Dermis microvascular lymphatic vessel endothelial cell (primary cell): ENCODE data around the gene PSMC2. TPM values are rescaled to one million over a fixed set of nuclear protein-coding genes. Genes with fewer than 3 reads are reported as not detected.
A peak's percentile ranks its signal among the peaks of the same experiment; 100 is the strongest.
"Not testable (repeated sequence)": the region's sequence is repeated elsewhere in the genome, so short reads cannot be mapped to it uniquely, and the experiment has no call there.

ENCODE experiments used
- DNase-seq, 2 donors: peaks; one replicate each; pipeline versions ENCODE4 v3.0.0 to v3.0.0-alpha.2; 2010; ENCODE audit warnings: low read depth in 2 of 2
- total RNA-seq: library from RNA; depleted of rRNA; stranded (reverse); fragments of >200 nt; gene quantifications from 2 replicates; pipeline ENCODE4 v1.2.1, GENCODE V29; 2014

PSMC2 gene
- total RNA-seq, 1 donor from 2014 or later, result 159 TPM

DNA sequence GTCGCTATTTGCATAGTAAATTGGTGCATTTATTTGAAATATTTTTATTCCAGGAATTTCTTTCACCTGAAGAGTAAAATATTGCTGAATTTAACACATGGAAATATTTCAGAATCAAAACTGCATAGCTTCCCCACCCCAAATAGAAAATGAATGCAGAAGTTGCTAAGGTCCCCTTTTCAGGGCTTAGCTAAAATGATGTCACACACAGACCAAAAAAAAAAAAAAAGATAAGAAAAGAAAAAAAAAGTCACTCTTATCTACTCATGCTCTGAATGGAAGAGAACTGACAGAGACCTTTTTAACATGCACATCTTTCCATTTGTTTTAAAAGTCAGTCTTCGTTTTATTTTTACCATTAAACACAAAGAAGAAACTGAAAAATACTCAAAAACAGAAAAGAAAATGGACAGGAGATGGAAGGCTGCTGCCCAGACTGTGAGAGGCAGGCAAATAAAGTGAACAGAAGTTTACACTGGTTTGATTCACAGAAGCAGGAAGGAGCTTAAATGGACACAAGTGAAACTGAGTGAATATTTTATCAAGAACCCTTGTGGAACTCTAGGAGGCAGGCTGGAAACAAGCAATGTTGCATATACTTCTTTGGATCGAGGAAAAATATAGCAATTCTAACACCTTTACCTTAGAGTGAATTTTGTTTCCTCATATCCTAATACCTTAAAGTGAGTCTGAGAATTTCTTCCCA, 32.0 kb downstream of the PSMC2 start:
- no peak for DNase-seq

GRCh38 chr7:103380395-103381191, 33.1 kb downstream of the PSMC2 start:
- no peak for DNase-seq

GRCh38 chr7:103381280-103382031, 34.0 kb downstream of the PSMC2 start:
- DNase-seq, result no peak

DNA sequence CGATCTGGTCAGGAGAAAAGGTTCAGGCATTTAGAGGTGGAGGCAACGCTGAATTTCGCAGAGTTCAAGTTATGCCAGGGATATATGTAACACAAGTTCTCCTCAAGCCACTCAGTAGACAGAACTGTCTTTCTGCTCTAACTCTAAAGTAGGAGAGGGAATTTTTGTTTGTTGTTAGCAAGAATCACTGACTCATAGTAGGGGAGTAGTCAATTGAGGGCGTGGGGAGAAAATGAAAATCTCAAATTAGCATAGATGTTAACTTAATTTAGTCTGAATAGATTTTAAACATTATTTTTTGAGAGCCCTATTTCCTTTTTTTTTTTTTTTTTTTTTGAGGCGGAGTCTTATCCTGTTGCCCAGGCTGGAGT, 34.6 kb downstream of the PSMC2 start:
- DNase-seq, result no peak

- no peak for DNase-seq
Observed at GRCh38 chr7:103387242-103387641, 39.8 kb downstream of the PSMC2 start.

DNA sequence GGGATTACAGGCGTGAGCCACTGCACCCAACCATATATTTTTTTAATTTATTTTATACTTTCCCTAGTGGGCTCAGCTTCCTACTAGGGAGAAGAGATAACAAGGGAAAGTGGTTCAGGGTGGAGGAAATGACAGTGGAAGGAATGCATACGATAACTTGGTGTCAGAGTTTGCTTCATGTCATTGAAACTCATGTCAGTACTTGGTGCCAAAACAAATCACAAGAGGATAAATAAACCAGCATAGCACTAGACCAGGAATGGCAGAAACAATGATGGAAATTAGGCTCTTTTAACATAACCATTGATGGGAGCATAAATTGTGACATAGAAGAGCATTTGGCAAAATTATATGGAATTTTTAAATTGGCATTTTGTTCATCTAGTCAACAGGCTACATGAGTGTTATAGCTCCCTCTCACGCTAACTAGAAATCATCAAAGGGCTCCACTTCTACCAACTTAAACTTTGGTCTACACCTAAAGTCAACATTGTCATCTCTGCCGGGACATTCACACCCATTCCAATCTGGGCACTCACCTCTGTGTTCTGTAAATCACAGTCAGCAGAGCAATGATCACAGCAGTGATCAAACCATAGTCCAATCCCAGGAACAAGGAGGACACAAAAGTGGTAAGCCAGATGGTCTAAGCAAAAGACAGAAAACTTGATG, 41.2 kb downstream of the PSMC2 start:
- peak in 1 of 2 donors; percentile 4 for DNase-seq

DNA sequence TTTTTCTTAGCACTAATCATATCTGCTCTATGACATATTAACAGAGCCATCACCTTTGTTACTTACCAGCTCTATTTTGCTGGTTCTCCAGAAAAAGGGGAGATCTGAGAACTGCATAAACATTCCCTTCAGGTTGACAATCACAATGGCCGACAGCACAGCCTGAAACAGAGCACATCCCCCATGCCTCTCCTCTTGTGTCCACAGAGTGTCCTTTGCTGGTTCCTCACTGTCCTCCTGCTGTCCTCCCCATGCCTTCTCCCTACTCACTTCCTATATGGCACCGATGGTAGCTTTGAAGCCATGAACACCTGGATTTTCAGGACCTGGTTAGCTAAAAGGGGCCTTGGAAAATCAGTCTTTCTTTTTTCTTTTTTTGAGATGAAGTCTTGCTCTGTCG, 41.8 kb downstream of the PSMC2 start:
- no peak for DNase-seq

- DNase-seq, result no peak
Observed at GRCh38 chr7:103391150-103391549, 43.7 kb downstream of the PSMC2 start.

DNA sequence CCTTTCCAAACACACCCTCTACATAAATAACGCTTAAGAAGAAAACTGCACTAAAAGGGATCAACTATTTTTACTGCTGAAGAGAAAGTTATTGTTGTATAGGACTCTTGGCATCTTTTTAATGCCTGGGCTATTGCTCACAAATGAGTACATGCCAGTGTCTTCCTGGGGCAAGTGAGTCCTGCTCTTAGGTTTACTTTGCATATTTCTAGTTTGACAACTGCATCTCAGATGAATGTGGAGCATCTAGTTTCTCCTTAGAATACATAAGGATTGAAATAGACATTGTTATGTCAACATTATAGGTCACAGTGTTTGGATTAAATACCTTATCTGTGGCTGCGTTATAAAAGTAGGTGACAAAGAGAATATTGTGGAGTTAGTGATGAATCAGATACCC, 44.5 kb downstream of the PSMC2 start:
- DNase-seq, result no peak

DNA sequence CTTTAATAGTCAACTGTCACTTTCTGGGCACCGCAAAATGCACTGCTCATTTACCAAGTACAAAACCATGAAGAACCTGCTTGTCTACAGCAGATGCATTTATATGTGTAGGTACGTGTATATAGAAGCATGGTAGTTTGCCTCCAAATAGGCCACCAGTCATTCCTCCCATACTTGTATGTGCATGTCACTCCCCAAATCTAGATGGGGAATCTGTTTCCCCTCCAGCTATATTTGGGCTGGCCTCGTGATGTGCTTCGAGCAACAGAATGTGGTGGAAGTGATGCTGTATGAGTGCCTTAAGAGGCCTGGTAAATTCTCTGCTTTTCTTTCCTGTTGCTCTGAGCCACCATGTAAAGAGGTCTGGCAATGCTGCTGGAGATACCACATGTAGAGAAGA, 47.1 kb downstream of the PSMC2 start:
- DNase-seq, result no peak

DNA sequence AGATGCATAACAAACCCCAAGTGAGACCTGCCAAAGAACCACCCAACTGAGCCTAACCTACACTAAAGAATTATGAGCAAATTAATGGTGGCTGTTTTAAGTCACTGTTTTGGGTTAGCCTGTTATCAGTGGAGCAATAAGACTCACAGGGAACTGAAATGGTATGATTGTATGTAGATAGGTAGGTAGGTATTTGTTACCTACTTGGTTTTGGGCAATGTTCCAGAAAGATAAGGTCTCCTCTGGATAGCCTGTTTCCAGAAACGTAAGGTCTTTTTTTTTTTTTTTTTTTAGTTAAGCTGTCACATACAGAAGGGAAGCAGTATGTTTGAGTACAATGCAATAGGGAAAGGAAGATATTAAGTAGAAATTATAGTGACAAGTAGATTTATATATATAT, 47.6 kb downstream of the PSMC2 start:
- DNase-seq, result no peak

DNA sequence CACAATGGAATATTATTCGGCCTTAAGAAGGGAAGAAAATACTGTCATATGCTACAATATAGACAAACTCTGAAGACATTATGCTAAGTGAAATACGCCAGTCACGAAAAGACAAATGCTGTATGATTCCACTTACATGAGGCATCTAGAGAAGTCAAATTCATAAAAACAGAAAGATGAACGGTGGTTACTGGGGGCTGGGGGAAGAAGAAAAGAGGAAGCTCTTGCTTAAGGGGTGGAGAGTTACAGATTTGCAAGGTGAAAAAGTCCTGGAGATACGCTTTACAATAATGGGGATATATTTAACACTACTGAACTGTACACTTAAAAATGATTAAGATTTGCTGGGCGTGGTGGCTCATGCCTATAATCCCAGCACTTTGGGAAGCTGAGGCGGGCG, 49.0 kb downstream of the PSMC2 start:
- DNase-seq, result no peak

- no peak for DNase-seq
Observed at GRCh38 chr7:103398483-103399127, 51.2 kb downstream of the PSMC2 start.

GRCh38 chr7:103399687-103400086, 52.2 kb downstream of the PSMC2 start:
- DNase-seq, result not testable (repeated sequence)

- DNase-seq, result not testable (repeated sequence)
Observed at GRCh38 chr7:103405789-103406613, 58.6 kb downstream of the PSMC2 start.

GRCh38 chr7:103412151-103412550, 64.7 kb downstream of the PSMC2 start:
- DNase-seq, result no peak

GRCh38 chr7:103413407-103413806, 66.0 kb downstream of the PSMC2 start:
- DNase-seq, result no peak

DNA sequence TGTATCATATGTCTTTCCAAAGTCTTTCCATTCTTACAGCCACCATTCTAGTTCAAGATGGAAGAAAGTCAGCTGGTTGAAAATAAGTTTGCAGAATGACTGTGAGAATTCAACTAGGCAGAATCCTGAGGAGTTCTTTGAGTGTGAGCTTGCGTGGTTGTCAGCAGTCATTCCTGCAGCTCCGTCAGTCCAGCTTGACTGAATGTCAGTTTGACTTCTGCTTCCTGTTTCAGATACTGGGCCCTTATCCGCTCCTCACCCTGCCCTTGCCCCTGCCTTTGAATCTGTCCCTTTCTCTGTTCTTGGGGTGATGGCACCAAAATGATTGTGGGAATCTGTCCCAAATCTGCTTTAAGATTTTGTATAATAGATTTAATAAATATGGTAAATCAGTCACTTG, 70.8 kb downstream of the PSMC2 start:
- no peak for DNase-seq
